ENCODE measurements around the gene PTPRT. TPM values are rescaled to one million over a fixed set of nuclear protein-coding genes. Genes with fewer than 3 reads are reported as not detected.

Gene PTPRT
- total and polyA plus RNA-seq, 2 of the 4 experiments (the other 2 are of a cell fraction): not detected

DNA sequence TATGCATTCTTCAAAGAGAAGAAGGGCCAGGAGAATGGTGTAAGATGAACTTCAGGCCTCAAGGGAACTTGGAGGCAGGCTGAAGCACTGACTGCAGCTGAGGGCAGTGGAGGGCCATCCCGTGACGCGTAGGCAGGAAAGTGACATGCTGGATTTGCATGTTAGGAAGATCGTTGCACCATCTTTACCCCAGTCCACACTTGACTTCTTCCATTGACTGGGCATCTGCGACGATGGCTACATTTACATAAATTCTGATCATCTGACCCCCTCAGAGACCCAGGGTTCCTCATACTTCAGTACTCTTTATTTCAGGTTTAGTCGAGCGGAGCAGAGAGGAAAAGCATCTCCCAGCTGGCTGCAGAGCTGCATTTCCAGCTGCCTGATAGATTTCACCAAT lies 180.2 kb downstream of the PTPRT start:
- ChIA-PET POLR2A (ENCODE audit: unreplicated experiment) (no interaction called here), CTCF (no interaction called here)
- Histone ChIP-seq H3K27me3 (ENCODE audit: control insufficient read depth, insufficient read depth, low read length) (no peaks in the 10 kb centered on the region), H3K14ac (replicated peaks; ENCODE audit: low read depth, low read length) (no peak overlapping the region), H2BK20ac (ENCODE audit: low read depth, low read length) (no peak overlapping the region), H4K5ac (ENCODE audit: low read depth, low read length) (no peak overlapping the region), H2AFZ (replicated peaks; ENCODE audit: low read length, poor library complexity) (no peak overlapping the region), H3K27ac (ENCODE audit: insufficient read depth, low read length) (no peak overlapping the region), H4K8ac (ENCODE audit: low read depth in 2 of 2, low read length in 2 of 2) (no peak overlapping the region), H2AK9ac (replicated peaks; ENCODE audit: low read depth, low read length, poor library complexity) (no peak overlapping the region), H4K91ac (ENCODE audit: insufficient read depth, low read depth, low read length) (no peak overlapping the region), H3K9me1 (ENCODE audit: insufficient read depth, low read length) (no peaks in the 10 kb centered on the region), H3K4ac (ENCODE audit: low read depth, low read length) (no peak overlapping the region), H3K18ac (ENCODE audit: low read depth, low read length) (no peak overlapping the region), H2BK5ac (ENCODE audit: low read depth, low read length, poor library complexity, severe bottlenecking) (no peak overlapping the region), H3K23ac (ENCODE audit: low read depth, low read length) (no peak overlapping the region), H2BK120ac (ENCODE audit: low read depth, low read length) (no peak overlapping the region), H3K79me1 (ENCODE audit: low read depth in 1 of 2, low read length in 2 of 2) (no peaks in the 10 kb centered on the region), H4K20me1 (ENCODE audit: insufficient read depth, low read length) (no peaks in the 10 kb centered on the region), H2AK5ac (ENCODE audit: low read depth, low read length) (no peak overlapping the region), H3K36me3 (ENCODE audit: control insufficient read depth, insufficient read depth, low read length) (no peaks in the 10 kb centered on the region), H2BK15ac (ENCODE audit: low read depth, low read length) (no peak overlapping the region), H3K9me3 (ENCODE audit: control insufficient read depth, insufficient read depth, low read length) (peaks cover 27% of the 10 kb centered on the region), H3K4me2 (ENCODE audit: low read depth, low read length) (no peak overlapping the region), H3K4me1 (ENCODE audit: control insufficient read depth, insufficient read depth, low read length) (no peaks in the 10 kb centered on the region), H3K9ac (ENCODE audit: low read depth, low read length) (no peak overlapping the region), H3K56ac (ENCODE audit: extremely low read depth, insufficient read depth, low read length) (no peak overlapping the region), H3K4me3 (ENCODE audit: insufficient read depth, low read depth, low read length) (no peak overlapping the region)
- ATAC-seq (ENCODE audit: low read depth) (no peak), DNase-seq (no peak)
- 55% methylated on average over 5 of the region's 8 CpGs; no CpG with 5 or more reads in 1 of the 2 experiments for WGBS, 2 experiments (ENCODE audit: extremely low coverage in 2 of 2, insufficient read length in 1 of 2)
- TF ChIP-seq RFX5 (IDR thresholded peaks at IDR 0.05; ENCODE audit: low read depth, low read length): no peak
- TF ChIP-seq SMC3 (IDR thresholded peaks at IDR 0.05; ENCODE audit: low read depth, low read length): no peak
- no peak for TF ChIP-seq FOS (IDR thresholded peaks at IDR 0.05; ENCODE audit: low read depth, low read length)
- TF ChIP-seq, protein P1, sequence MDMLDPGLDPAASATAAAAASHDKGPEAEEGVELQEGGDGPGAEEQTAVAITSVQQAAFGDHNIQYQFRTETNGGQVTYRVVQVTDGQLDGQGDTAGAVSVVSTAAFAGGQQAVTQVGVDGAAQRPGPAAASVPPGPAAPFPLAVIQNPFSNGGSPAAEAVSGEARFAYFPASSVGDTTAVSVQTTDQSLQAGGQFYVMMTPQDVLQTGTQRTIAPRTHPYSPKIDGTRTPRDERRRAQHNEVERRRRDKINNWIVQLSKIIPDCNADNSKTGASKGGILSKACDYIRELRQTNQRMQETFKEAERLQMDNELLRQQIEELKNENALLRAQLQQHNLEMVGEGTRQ (IDR thresholded peaks at IDR 0.05; ENCODE audit: low read depth, low read length): no peak
- TF ChIP-seq, protein P2, sequence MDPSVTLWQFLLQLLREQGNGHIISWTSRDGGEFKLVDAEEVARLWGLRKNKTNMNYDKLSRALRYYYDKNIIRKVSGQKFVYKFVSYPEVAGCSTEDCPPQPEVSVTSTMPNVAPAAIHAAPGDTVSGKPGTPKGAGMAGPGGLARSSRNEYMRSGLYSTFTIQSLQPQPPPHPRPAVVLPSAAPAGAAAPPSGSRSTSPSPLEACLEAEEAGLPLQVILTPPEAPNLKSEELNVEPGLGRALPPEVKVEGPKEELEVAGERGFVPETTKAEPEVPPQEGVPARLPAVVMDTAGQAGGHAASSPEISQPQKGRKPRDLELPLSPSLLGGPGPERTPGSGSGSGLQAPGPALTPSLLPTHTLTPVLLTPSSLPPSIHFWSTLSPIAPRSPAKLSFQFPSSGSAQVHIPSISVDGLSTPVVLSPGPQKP (IDR thresholded peaks at IDR 0.05; ENCODE audit: borderline replicate concordance, low read depth, low read length): no peak
- no peak for TF ChIP-seq POLR2A (IDR thresholded peaks at IDR 0.05; ENCODE audit: low read depth, low read length)
- no peak for TF ChIP-seq CEBPB (IDR thresholded peaks at IDR 0.05; ENCODE audit: low read depth, low read length)
- no peak for TF ChIP-seq MAFK (IDR thresholded peaks at IDR 0.05; ENCODE audit: low read depth, low read length)
- TF ChIP-seq RAD21 (IDR thresholded peaks at IDR 0.05; ENCODE audit: low read length): no peak
- TF ChIP-seq RCOR1 (IDR thresholded peaks at IDR 0.05; ENCODE audit: insufficient replicate concordance, low read length): no peak
- no peak for TF ChIP-seq CHD1 (IDR thresholded peaks at IDR 0.05; ENCODE audit: low read depth, low read length)
- no peak for TF ChIP-seq MXI1 (IDR thresholded peaks at IDR 0.05; ENCODE audit: borderline replicate concordance, low read depth, low read length)
- no peak for TF ChIP-seq NFE2L2 (IDR thresholded peaks at IDR 0.05; ENCODE audit: low read depth, low read length)
- no peak for TF ChIP-seq BHLHE40 (IDR thresholded peaks at IDR 0.05; ENCODE audit: low read depth, low read length)
- in situ Hi-C loops (cut with MboI; ENCODE audit: low sequenced_read_pairs) (no loop called here), intact Hi-C loops (cut with micrococcal nuclease) (no loop called here), dilution Hi-C loops (cut with HindIII; ENCODE audit: low sequenced_read_pairs, unreplicated experiment) (no loop called here)
- no TSS peak for BruUV-seq (replicated peaks)

Data from IMR-90 (cell line).